Adrenal gland (tissue), 5 donors: Measurements from ENCODE around the gene EXOSC2.

Experiments used
- POLR2A ChIP-seq, 2 donors: fragments of 450-650 bp; IDR thresholded peaks; one replicate each; pipeline ENCODE4 v1.6.1; 2017; ENCODE audit warnings: antibody characterized with exemption in 2 of 2, mild to moderate bottlenecking in 2 of 2, moderate library complexity in 1 of 2
- TF ChIP-seq, protein P1 (sequence below), 6 experiments: fragments of 450-650 bp in 4 of 6; fragments of 200-600 bp in 2 of 6; sonication (generic) in 1 of 6; IDR thresholded peaks; 1 replicate in 5 of 6; 2 replicates in 1 of 6; pipeline versions ENCODE4 v1.5.1 to v1.8.0; 2016 to 2021; ENCODE audit warnings: antibody characterized with exemption in 6 of 6, mild to moderate bottlenecking in 2 of 6, moderate library complexity in 1 of 6
- donor health status: DM: no; HTN: no; CAD: no.

DNA sequence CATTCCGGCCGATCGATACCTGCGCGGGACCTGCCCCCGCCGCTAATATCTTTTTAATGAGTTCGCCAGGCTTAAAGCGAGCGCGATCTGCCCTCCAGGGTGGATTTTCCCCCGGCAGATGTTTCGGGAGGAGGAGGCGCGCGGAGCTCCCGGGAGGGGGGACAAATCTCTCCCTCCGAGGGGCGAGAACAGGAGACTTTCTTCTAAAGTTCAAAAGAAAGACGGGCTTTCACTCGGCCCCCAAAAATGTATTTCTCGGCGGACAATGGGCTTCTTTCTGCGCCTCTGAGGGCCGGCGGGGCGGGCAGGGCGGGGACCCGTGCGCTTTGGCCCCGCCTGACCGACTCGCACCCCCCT is 33.3 kb upstream of the EXOSC2 start:
- no peak for TF ChIP-seq POLR2A (IDR thresholded peaks at IDR 0.05)
- TF ChIP-seq, protein P1, sequence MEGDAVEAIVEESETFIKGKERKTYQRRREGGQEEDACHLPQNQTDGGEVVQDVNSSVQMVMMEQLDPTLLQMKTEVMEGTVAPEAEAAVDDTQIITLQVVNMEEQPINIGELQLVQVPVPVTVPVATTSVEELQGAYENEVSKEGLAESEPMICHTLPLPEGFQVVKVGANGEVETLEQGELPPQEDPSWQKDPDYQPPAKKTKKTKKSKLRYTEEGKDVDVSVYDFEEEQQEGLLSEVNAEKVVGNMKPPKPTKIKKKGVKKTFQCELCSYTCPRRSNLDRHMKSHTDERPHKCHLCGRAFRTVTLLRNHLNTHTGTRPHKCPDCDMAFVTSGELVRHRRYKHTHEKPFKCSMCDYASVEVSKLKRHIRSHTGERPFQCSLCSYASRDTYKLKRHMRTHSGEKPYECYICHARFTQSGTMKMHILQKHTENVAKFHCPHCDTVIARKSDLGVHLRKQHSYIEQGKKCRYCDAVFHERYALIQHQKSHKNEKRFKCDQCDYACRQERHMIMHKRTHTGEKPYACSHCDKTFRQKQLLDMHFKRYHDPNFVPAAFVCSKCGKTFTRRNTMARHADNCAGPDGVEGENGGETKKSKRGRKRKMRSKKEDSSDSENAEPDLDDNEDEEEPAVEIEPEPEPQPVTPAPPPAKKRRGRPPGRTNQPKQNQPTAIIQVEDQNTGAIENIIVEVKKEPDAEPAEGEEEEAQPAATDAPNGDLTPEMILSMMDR (IDR thresholded peaks at IDR 0.05) = no peak
